ENCODE data around the gene KYNU.
"Not testable (repeated sequence)": the region's sequence is repeated elsewhere in the genome, so short reads cannot be mapped to it uniquely, and the experiment has no call there.

DNA sequence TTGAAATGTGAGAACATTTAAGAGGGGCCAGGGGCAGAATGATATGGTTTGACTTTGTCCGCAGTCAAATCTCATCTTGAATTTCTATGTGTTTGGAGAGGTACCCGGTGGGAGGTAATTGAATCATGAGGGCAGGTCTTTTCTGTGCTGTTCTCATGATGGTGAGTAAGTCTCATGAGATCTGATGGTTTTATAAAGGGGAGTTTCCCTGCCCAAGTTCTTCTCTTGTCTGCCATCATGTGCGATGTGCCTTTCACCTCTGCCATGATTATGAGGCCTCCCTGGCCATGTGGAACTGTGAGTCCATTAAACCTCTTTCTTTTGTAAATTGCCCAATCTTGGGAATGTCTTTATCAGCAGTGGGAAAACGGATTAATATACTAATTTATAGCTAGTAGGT lies 176.0 kb downstream of the KYNU start:
- TF ChIP-seq, protein P1, sequence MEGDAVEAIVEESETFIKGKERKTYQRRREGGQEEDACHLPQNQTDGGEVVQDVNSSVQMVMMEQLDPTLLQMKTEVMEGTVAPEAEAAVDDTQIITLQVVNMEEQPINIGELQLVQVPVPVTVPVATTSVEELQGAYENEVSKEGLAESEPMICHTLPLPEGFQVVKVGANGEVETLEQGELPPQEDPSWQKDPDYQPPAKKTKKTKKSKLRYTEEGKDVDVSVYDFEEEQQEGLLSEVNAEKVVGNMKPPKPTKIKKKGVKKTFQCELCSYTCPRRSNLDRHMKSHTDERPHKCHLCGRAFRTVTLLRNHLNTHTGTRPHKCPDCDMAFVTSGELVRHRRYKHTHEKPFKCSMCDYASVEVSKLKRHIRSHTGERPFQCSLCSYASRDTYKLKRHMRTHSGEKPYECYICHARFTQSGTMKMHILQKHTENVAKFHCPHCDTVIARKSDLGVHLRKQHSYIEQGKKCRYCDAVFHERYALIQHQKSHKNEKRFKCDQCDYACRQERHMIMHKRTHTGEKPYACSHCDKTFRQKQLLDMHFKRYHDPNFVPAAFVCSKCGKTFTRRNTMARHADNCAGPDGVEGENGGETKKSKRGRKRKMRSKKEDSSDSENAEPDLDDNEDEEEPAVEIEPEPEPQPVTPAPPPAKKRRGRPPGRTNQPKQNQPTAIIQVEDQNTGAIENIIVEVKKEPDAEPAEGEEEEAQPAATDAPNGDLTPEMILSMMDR (IDR thresholded peaks at IDR 0.05): not testable (repeated sequence)
- TF ChIP-seq EZH2, EZH2phosphoT487 (IDR thresholded peaks at IDR 0.05): not testable (repeated sequence)

Measured in neural progenitor cell (in vitro differentiated cells).